HG03159 (cell line): ENCODE measurements around the gene PRRX2.
"Not testable (repeated sequence)": the region's sequence is repeated elsewhere in the genome, so short reads cannot be mapped to it uniquely, and the experiment has no call there.

Experiments used
- ATAC-seq: cut with Tn5 transposase; IDR thresholded peaks from one replicate; pipeline ENCODE4 v1.9.1; 2021; ENCODE audit warnings: mild to moderate bottlenecking, moderate library complexity; ENCODE audit not compliant: unreplicated experiment

Gene PRRX2

DNA sequence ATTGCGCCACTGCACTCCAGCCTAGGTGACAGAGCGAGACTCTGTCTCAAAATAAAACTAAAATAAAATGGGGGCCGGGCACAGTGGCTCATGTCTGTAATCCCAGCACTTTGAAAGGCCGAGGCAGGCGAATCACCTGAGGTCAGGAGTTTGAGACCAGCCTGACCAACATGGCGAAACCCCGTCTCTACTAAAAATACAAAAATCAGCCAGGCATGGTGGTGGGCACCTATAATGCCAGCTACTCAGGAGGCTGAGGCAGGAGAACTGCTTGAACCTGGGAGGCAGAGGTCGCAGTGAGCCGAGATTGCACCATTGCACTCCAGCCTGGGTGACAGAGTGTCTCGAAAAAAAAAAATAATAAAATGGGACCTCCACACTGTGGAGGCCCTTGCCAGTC is 29.1 kb upstream of the PRRX2 start:
- ATAC-seq = not testable (repeated sequence)

DNA sequence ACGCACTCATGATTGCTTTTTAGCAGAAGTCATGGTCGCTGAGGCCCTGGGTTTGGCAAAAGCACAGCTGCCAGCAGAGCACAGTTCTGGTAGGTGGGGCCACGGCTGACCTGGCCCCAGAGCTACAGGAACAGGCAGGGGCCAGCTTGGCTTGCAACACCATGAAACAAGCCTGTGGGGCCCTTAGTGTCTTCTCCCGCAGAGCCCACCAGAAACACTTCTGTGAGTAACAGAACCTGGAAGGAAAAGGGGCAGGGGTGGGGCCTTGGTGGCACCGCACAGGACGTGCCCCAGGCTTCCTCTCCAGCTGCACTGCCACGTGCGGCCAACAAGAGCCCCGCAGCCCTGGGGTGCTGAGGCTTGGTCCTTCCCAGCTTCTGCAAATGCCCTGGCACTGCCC is 28.3 kb upstream of the PRRX2 start:
- no peak for ATAC-seq

DNA sequence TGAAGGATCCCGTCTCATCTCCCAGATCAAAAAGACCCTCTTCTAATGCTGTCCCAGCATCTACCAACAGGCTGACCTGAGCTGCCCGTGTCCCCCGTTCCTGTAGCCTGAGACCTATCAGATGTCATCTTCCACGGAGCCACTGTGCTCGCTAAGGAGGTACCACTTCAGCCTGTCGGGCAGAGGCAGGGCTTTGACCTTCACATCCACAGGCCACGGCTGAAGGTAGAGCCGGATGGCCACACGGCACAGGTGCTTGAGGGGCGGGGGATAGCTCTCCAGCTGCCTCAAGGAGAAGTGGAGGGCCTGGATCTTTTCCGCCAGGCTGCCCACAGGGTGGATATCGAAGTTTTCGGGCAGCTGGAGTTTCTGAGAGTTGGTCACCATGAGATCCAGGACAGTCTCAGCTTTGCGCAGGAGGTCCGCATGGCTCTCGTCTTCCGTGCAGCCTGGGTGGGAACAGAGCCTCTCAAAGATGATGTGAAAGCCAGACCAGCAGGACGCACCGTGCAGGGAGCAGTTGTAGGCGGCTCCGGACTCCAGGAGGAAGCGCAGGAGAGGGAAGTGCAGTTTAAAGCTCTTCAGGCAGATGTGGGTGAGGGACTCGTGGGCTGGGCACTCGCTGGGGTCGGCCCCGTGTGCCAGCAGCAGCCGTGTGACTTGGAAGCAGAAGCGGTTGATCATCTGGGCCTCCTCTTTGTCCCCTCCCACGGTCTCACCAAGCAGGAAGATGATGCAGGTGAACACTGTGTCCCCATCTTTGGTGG is 27.6 kb upstream of the PRRX2 start:
- ATAC-seq = no peak

DNA sequence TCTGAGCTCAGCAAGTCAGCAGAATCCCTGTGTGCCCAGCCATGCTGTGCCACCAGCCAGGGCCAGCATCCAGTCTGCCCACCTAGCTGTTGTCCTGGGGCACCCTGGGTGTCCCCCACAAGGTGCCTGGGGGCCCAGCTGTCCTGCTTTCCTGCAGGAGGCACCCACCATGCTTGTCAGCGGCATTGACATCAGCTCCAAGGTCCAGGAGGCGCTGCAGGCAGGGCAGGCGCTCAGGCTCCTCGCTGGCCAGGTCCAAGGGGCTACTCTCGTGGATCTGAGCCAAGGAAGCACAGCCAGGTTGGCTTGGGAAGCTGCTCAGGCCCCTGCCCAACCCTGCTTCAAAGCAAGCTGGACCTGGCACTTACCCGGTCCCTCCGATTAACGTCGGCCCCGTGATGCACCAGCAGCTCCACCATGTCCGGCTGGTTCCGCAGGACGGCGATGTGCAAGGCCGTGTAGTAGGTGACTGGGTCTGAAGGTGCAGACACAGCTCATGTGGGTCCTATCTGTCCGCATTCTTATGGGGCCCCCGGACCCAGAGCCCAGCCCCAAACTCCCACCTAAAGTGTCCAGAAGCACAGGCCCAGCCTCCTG is 26.3 kb upstream of the PRRX2 start:
- no peak for ATAC-seq

DNA sequence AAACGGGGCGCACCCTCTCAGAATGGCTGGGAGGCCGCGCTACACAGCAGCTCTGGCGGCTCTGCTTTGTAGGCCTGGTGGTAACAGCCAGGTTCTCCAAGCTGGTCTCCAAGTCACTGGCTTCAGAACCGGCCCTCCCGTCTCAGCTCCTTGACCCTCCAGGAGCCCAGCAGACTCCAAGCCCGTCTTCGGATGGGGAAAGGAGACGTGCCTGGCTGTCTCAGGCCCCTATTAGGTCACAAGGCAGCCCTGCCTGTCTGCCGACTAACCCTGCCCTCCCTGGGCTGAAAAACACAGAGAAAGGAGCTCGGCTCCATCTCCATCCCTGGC is 25.7 kb upstream of the PRRX2 start:
- ATAC-seq = no peak

DNA sequence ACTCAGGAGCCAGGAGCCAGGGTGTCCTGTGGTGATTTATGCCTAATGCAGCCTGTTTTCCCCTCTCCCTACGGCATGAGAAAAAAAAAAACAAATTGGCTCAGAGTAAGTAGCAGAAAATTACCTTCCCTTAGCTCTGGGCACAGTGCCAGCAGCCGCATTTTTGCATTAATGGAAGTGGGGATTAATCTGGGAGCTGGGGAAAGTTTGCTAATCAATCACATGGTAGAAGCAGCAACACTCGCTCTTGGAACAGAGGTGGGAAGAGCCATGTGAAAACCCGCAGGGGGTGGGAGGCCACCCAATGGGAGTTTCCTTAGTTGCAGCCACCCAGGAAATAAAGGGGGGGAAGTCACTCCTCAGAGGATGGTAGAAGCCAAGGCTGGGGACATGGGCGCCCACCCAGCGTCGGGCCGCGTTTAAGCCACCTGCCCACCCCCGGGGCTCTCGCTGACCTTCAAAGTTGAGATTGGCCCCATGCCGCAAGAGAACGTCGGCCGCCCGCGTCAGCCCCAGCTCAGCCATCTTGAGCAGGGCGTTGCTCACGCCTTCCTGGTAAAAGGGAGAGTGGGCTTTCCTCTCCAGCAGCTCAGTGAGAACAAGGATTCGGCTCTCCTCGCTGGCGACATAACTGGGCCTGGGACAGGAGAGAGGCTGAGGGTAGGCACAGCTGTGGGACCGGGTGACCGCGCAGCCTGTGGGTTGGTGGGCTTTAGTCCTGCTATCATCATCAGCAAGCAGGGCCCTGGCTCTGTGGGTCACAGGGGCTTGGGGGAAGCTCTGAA is 25.2 kb upstream of the PRRX2 start:
- ATAC-seq = no peak

DNA sequence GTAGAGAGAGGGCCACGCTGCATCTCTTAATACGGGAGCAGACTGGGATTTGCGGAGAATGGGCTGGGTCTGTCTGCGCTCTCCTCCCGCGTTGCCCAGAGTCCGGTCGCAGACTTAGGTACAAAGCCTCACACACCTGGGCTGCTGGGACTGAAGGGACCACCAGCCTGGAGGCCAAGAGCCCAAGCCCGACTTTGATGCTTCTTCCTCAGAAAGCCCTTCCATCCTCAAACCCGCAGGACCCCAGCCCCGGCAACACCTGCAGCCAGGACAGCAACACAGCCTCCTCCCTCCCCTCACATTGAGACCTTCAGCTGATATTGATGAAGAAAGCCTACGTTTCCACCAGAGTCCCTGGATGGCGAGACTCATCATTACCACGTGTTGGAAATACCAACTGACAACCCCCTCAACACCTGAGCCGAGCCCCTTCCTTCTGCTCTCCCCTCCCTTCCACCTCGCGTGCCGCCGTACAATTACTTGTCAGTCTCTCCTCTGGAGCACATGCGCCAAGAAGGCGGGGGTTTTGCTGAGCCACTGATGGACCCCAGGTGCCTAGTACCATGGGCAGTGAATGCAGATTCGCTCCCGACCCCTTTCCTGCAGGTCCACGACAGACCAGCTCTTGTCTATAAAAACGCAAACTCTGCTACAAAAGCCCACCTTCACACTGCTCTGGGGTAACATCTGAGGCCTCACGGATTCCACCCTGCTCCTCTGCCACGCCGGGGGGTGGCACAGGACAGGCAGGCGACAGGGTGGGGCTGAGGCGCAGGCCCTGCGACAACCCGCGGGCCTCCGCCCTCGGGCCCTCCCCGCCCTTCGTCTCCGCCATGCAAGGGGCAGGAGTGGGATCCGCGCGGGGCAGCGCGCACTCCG is 24.3 kb upstream of the PRRX2 start:
- ATAC-seq = peak; percentile 19

DNA sequence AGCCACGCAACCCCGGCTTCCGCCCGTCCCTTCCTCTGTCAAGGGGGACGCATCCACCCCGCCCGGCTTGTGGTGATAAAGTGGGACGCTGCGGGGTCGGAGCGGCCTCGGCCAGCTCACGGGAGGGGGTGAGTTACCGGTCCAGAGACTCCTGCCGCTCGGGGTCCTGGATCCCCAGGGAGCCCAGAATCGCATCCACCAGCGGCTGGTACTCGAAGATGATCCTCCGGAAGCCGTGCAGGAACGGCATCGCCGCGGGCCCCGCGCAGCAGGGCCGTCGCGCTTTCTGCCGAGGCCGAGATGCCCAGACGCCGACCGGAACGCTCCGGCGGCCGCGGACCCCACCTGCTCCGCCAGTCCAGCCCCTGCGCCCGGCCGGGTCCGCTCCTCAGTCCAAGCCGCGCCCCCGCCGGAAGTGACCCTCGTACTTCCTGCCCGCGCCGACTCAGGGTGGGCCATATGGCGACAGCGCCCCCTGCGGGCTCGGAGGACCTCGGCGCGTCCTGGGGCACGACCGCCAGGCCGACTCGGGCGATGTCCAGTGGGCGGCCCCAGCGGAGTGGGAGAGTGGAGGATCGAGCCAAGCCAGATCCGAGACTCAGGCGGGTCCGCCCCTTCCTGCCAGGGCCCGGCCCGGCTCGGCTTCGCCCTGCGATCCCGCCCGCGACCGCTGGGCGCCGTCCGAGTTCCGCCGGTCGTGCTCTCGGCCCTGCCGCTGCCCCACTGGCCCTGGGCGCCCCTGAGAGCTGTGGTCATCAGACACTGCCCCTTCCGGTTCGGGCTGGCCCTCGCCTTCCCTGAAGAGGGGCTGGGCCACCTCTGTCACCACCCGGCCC is 23.5 kb upstream of the PRRX2 start, which contains the start of gene ASB6:
TSS of gene ASB6 (minus strand) at position 402 of the 836 bp plus-strand sequence. CDS start at position 250, 152 bp downstream.
- peak; percentile 86 for ATAC-seq

DNA sequence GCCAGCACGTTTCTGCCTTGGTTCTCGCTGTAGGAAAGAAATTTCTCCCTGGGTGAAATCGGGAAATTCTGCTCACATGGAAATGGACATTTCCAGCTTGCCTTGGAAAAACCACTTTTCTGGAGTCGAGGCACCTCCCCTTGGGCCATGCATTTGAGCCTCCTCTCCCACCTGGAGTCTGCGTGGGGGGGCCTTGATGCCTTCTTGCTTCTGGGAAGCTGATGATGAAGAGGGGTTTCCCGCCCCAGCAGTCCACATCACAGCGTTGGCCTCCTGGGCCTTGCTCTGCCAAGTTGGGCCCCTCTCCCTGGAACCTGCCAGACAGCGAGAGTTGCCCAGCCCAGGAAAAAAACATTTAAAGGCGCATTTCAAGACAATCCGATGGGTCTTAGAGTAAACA is 21.7 kb upstream of the PRRX2 start:
- no peak for ATAC-seq

DNA sequence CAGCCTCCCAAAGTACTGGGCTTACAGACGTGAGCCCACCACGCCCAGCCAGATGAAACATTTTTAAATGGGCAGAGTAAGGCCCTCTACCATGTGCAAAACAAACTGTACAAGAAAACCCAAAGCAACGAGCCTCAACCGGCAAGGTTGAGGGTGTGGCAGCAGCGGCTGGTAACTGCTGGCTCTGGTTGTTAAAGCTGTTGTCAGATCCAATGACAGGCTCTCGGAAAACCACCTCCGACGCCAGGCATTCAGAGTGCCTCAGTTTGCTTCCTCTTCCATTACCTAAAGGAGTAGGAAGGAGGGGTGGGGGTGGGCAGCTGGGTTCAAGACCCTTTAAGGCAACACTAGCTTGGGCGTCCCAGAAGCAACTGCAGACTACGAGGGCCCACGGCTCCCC is 21.1 kb upstream of the PRRX2 start:
- no peak for ATAC-seq

DNA sequence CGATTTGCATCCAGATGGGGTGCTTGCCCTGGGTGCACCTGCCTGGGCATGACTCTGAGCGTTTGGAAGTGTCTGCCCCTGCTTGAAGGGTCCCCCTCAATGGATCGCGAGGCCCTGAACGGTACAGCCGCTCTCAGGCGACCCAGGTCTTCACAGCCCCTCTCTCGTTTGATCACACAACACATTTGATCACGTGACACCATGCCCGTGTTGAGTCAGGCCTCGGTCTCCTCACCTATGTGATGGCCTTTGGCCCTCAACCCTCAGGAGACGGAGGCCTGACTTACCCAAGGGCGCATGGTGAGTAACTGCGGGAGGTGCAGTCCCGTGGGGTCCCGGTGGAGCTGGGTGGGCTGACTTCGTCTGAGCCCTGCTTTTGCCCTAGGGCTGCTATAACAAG is 20.5 kb upstream of the PRRX2 start:
- ATAC-seq = no peak

DNA sequence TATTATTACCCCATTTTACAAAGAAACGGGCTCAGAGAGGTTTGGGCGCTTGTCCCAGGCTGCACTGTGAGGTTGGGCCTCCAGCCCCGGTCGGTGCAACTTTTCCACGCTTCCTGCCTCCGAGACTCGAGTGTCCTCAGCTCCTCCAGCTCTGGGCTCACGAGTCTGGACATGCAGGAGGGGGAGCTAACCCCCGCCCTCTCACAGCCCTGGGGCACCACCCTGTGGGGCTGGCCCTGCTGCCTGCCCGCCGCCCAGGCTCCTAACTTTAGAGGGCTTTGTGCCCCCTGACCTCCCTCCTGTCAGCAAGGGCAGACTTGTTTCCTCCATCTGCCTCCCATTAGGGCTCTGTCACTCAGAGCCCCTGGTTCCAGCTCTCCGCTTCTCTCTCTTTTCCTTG is 19.2 kb upstream of the PRRX2 start:
- no peak for ATAC-seq

DNA sequence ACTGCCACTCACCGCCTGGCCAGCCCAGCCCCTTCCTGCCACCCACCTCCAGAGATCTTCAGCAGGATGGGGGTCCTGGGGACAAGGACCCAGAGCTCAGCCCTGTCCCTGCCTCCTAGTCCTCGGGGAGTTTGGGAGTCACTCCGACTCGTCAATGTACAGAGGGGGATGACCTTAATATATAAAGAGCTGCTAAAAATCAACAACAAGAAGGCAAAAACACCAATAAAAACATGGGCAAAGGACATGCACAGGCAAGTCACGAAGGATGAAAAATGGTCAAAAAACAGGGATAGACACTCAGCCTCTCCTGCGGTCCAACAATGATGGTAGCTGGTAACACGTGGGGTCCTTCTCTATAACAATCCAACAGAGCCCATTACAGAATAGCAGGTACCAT is 18.8 kb upstream of the PRRX2 start:
- no peak for ATAC-seq

DNA sequence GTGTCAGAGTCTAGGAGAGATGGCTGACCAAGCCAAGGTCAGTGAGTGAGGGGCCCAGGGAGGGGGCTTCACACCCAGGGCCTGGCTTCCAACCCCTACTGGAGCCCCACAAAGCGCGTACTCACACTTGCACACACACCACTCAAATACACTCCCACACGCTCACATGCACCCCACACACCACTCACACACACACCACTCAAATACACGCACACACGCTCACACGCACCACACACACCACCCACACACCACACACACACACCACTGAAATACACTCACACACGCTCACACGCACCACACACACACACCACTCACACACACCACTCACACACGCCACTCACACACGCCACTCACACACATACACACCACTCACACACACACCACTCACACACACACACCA is 17.8 kb upstream of the PRRX2 start:
- no peak for ATAC-seq

DNA sequence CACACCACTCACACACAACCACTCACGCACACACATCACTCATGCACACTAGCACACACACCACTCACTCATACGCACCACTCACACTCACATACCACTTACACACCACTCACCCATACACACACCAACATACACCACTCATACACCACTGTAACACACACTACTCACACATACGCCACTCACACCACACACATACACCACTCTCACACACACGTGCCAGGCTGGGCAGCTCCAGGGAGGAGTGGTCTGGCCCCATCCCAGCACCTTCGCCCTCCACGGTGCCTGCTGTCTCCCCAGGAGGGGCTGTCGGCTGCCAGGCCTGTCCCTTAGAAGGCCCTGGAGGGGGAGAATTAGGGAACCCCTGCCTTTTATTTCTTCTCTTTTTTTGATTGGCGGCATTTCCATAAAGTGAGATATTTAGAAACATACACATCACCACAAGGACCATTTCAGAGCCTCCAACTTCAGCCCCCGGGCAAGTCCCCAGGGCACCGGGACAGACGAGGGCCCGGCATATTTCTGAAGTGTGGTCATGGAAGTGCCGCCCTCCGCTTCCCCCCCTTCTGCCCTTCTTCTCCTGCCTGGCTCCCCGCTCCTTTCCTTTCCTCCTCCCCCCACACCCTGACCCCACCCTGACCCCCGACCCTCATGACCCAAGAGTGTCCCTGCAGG is 17.2 kb upstream of the PRRX2 start:
- no peak for ATAC-seq

DNA sequence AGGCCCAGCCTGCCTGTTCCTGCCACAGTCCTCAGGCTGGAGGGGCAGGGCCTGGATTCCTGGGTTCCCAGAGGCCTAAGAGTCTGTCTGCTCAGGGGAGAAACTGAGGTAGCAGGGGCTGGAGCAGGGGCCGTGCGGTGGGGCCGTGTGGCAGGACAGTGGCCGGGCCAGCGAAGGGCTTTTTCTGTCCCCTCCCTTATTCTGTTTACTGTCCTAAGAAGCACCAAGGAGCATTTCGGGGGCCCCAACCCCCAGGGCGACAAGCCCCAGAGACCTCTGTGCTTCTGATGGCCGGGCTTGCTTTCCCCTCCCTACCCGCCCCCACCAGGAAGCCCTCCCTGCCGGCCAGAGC is 16.7 kb upstream of the PRRX2 start:
- no peak for ATAC-seq

DNA sequence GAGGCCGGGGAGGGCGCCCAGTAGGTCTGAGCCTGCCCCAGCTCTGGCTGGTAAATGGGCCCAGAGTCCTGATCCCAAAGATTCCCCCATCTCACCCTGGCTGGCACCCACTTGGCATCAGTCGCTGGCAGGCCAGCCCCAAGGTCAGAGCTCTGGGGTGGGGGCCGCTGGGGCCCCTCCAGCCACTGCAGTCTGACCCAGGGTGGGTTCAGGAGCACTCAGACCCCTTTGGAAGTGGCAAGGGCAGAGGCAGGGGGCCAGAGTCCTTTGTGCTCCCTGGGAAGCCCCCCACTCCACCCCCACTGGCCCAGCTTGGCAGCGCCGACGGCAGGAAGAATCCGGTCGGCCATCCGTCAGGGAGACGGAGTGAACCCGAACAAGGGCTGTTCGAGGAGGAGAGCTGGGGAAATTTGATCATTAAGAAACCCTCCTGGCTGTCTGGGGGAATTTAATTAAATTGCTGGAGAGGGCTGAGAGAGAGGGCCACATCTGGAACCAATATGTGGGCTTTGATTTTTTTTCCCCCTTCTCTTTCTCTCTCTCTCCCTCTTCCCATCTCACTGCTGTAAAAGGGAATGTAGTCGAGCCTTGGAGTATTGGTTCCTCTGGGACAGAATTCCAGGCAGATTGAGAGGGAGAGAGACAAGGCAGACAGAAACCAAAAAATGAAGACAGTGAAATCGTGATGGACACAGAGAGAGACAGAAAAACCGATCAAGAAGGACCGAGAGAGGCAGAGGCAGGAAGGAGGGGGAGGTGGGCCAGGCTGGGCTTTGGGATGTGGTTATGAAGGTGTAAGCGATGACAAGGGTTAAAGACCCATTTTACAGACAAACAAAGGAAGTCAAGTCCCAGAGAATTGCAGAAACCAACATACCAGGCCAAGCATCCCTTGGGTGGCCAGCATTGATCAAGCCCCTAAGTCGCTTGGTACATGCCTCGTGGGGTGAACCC is 15.4 kb upstream of the PRRX2 start:
- ATAC-seq = no peak

DNA sequence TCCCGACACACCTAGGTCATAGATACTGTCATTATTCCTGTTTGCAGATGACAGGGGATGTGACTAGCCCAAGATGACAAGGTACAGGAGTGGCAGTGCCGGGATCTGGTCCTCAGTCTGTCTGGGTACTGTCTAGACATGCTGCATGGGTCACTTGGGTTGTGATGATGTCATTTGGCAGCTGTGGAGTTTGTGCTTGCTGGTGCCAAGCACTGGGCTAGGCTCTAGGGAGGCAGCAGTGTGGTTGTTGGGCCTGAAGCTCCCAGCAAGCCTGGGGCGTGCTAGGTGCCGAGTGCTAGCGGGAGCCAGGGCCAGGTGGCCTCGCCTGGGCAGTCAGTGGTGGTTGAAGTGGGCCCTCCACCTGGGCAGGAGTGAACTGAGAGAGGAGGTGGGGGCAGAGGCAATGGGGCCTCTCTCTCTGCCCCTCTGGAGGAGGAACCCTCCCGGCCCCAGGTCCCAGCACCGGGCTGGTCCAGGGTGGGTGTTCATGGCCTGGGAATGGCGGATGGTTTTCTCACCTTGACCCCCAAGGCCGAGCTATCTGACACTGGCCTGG is 14.7 kb upstream of the PRRX2 start:
- no peak for ATAC-seq
